Right lobe of liver (tissue), 4 donors: Measurements from ENCODE around the gene CNTLN.

Experiments used
- POLR2A ChIP-seq: fragments of 450-650 bp; IDR thresholded peaks from one replicate; pipeline ENCODE4 v1.6.1; 2017; ENCODE audit warnings: antibody characterized with exemption, mild to moderate bottlenecking
- TF ChIP-seq, protein P1 (sequence below), 4 donors: fragments of 200-600 bp in 3 of 4; fragments of 450-650 bp in 1 of 4; IDR thresholded peaks; one replicate each; pipeline versions ENCODE4 v1.5.1 to v1.8.0; 2016 to 2022; ENCODE audit warnings: antibody characterized with exemption in 4 of 4, mild to moderate bottlenecking in 2 of 4
- donor health status: DM: no; HTN: no; CAD: no.
- donor health status: DM: no; HTN: no; CAD: no.
- donor health status: DM: no; HTN: yes; CAD: no.

DNA sequence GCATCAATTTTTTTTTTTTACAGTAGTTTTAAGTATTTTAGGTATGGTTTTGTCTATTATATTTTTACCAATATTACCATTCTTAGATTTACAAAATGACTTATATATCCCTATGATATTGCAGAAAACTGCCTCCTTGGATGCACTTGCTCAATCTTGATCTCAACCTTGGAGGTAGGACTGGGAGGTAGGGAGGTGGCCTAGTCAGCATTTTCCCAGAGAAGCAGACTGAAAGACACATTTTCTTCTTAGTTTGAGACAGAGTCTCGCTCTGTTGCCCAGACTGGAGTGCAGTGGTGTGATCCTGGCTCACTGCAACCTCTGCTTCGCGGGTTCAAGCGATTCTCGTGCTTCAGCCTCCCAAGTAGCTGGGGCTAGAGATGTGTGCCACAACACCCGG lies 268.7 kb downstream of the CNTLN start:
- TF ChIP-seq, protein P1, sequence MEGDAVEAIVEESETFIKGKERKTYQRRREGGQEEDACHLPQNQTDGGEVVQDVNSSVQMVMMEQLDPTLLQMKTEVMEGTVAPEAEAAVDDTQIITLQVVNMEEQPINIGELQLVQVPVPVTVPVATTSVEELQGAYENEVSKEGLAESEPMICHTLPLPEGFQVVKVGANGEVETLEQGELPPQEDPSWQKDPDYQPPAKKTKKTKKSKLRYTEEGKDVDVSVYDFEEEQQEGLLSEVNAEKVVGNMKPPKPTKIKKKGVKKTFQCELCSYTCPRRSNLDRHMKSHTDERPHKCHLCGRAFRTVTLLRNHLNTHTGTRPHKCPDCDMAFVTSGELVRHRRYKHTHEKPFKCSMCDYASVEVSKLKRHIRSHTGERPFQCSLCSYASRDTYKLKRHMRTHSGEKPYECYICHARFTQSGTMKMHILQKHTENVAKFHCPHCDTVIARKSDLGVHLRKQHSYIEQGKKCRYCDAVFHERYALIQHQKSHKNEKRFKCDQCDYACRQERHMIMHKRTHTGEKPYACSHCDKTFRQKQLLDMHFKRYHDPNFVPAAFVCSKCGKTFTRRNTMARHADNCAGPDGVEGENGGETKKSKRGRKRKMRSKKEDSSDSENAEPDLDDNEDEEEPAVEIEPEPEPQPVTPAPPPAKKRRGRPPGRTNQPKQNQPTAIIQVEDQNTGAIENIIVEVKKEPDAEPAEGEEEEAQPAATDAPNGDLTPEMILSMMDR (IDR thresholded peaks at IDR 0.05), result no peak
- TF ChIP-seq POLR2A, result no peak
